ENCODE results near the gene VEGFC. TPM values are rescaled to one million over a fixed set of nuclear protein-coding genes. Genes with fewer than 3 reads are reported as not detected.

VEGFC gene
- total RNA-seq, 1 experiment from 2014 or later = not detected

- Histone ChIP-seq H3K9ac (ENCODE audit: low read length) (no peak overlapping the region), H3K9me2 (ENCODE audit: insufficient read depth) (no peaks in the 10 kb centered on the region), H3K27ac (ENCODE audit: low read depth, low read length) (no peak overlapping the region), H3K79me2 (ENCODE audit: insufficient read depth, low read length) (no peaks in the 10 kb centered on the region), H3K9me3 (ENCODE audit: control insufficient read depth in 1 of 2, insufficient read depth in 1 of 2, low read depth in 1 of 2, low read length in 2 of 2) (no peaks in the 10 kb centered on the region), H3K27me3 (ENCODE audit: insufficient read depth, low read length) (no peaks in the 10 kb centered on the region), H4K20me1 (ENCODE audit: insufficient read depth) (no peaks in the 10 kb centered on the region), H3K4me2 (ENCODE audit: low read length) (no peak overlapping the region), H3K36me3 (ENCODE audit: control insufficient read depth in 1 of 2, insufficient read depth in 2 of 2, low read length in 2 of 2) (no peaks in the 10 kb centered on the region), H3K4me3 (replicated peaks in 1 of 2; ENCODE audit: low read depth in 1 of 2, low read length in 2 of 2) (no peak overlapping the region), H3K4me1 (ENCODE audit: control insufficient read depth in 1 of 2, insufficient read depth in 2 of 2, low read length in 2 of 2) (no peaks in the 10 kb centered on the region), H2AFZ (ENCODE audit: low read depth, low read length, poor library complexity, severe bottlenecking) (no peak overlapping the region)
- TF ChIP-seq POLR2A (IDR thresholded peaks at IDR 0.05; ENCODE audit: borderline replicate concordance, extremely low read depth, insufficient read depth, insufficient read length) (no peak), EGR1 (IDR thresholded peaks at IDR 0.05; ENCODE audit: low read depth) (no peak), REST (IDR thresholded peaks at IDR 0.05; ENCODE audit: low read depth) (no peak), ZFX (IDR thresholded peaks at IDR 0.05) (no peak), JUND (IDR thresholded peaks at IDR 0.05) (no peak), ZNF274 (IDR thresholded peaks at IDR 0.05; ENCODE audit: low read depth, low read length) (no peak), EZH2 (IDR thresholded peaks at IDR 0.05) (no peak), EZH2phosphoT487 (IDR thresholded peaks at IDR 0.05; ENCODE audit: borderline replicate concordance) (no peak), FOSL1 (IDR thresholded peaks at IDR 0.05; ENCODE audit: low read depth) (no peak), SP1 (IDR thresholded peaks at IDR 0.05; ENCODE audit: low read depth) (no peak)
- DNase-seq (ENCODE audit: low read depth, low spot score) = no peak
- CTCF ChIA-PET = no interaction called here
- no TSS peak for BruUV-seq (replicated peaks)
- intact Hi-C loops (cut with micrococcal nuclease) = no loop called here
- no peak for ATAC-seq
- POLR2A ChIA-PET = no interaction called here
- RAD21 ChIA-PET (ENCODE audit: low non-redundant PET in 1 of 2, low total read pairs in 2 of 2, uncharacterized antibody in 2 of 2, unreplicated experiment in 2 of 2) = no interaction called here
These were observed 25.5 kb downstream of the VEGFC start for GRCh38 chr4:176767183-176767582.

Measured in HCT116 (cell line).